HL-60 (cell line): Measurements from ENCODE around the gene SLC17A7.

Experiments used
- DNase-seq, 2 experiments: peaks; one replicate each; pipeline ENCODE4 v3.0.0-alpha.2; 2010 to 2020; ENCODE audit warnings: low read depth in 1 of 2, low spot score in 1 of 2
- H3K27ac ChIP-seq: fragments of 250-450 bp; sonication (Bioruptor Pico); replicated peaks from 2 replicates; pipeline ENCODE4 v1.5.1; 2020; ENCODE audit warnings: mild to moderate bottlenecking, moderate library complexity
- H3K27me3 ChIP-seq: fragments of 250-450 bp; sonication (Bioruptor Pico); 2 replicates; pipeline ENCODE4 v1.5.1; 2021; ENCODE audit warnings: mild to moderate bottlenecking, moderate library complexity; ENCODE audit not compliant: insufficient read depth, poor library complexity, severe bottlenecking
- H3K4me3 ChIP-seq: replicated peaks from 2 replicates; pipeline ENCODE4 v1.5.1; 2011; ENCODE audit warnings: mild to moderate bottlenecking, control low read depth, low read length; ENCODE audit not compliant: insufficient read depth
- GABPA ChIP-seq: IDR thresholded peaks from 2 replicates; pipeline ENCODE4 v1.6.1; 2012; ENCODE audit warnings: low read depth
- POLR2AphosphoS5 ChIP-seq: IDR thresholded peaks from 2 replicates; pipeline ENCODE4 v1.6.1; 2012; ENCODE audit warnings: low read depth
- SPI1 ChIP-seq: IDR thresholded peaks from 2 replicates; pipeline ENCODE4 v1.6.1; 2012; ENCODE audit warnings: low read depth, mild to moderate bottlenecking, borderline replicate concordance
- TF ChIP-seq, protein P1 (sequence below): IDR thresholded peaks from one replicate; pipeline ENCODE4 v1.5.1; 2011; ENCODE audit warnings: low read length, control low read depth, inconsistent platforms; ENCODE audit not compliant: insufficient read depth
- TF ChIP-seq, protein P2 (sequence below): IDR thresholded peaks from 2 replicates; pipeline ENCODE4 v1.6.1; 2012; ENCODE audit warnings: low read depth; ENCODE audit not compliant: insufficient replicate concordance

Gene SLC17A7

DNA sequence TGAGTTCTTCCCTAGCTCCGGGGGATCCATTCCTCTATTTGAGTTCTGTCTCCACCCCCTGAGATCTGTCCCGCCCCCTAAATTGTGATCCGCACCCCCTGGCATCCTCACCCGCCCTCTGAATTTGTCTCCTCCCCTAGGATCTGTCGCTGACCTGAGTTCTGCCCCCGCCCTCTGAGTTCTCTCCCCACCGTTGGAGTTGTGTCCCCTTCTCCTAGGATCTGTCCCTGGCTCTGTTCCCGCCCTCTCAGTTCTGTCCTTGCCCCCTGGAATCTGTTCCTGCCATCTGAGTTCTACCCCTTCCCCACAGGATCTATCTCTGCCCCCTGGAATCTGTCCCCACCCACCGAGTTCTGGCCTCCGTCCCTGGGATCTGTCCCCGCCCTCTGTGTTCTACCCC, 1.0 kb upstream of the SLC17A7 start:
- peaks cover 43% of the 10 kb centered on the region for H3K27me3 ChIP-seq
- H3K4me3 ChIP-seq: peak overlapping the region; percentile 69
- no peak overlapping the region for H3K27ac ChIP-seq
- no peak for DNase-seq
- TF ChIP-seq POLR2AphosphoS5: no peak
- TF ChIP-seq, protein P1, sequence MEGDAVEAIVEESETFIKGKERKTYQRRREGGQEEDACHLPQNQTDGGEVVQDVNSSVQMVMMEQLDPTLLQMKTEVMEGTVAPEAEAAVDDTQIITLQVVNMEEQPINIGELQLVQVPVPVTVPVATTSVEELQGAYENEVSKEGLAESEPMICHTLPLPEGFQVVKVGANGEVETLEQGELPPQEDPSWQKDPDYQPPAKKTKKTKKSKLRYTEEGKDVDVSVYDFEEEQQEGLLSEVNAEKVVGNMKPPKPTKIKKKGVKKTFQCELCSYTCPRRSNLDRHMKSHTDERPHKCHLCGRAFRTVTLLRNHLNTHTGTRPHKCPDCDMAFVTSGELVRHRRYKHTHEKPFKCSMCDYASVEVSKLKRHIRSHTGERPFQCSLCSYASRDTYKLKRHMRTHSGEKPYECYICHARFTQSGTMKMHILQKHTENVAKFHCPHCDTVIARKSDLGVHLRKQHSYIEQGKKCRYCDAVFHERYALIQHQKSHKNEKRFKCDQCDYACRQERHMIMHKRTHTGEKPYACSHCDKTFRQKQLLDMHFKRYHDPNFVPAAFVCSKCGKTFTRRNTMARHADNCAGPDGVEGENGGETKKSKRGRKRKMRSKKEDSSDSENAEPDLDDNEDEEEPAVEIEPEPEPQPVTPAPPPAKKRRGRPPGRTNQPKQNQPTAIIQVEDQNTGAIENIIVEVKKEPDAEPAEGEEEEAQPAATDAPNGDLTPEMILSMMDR: no peak
- TF ChIP-seq, protein P2, sequence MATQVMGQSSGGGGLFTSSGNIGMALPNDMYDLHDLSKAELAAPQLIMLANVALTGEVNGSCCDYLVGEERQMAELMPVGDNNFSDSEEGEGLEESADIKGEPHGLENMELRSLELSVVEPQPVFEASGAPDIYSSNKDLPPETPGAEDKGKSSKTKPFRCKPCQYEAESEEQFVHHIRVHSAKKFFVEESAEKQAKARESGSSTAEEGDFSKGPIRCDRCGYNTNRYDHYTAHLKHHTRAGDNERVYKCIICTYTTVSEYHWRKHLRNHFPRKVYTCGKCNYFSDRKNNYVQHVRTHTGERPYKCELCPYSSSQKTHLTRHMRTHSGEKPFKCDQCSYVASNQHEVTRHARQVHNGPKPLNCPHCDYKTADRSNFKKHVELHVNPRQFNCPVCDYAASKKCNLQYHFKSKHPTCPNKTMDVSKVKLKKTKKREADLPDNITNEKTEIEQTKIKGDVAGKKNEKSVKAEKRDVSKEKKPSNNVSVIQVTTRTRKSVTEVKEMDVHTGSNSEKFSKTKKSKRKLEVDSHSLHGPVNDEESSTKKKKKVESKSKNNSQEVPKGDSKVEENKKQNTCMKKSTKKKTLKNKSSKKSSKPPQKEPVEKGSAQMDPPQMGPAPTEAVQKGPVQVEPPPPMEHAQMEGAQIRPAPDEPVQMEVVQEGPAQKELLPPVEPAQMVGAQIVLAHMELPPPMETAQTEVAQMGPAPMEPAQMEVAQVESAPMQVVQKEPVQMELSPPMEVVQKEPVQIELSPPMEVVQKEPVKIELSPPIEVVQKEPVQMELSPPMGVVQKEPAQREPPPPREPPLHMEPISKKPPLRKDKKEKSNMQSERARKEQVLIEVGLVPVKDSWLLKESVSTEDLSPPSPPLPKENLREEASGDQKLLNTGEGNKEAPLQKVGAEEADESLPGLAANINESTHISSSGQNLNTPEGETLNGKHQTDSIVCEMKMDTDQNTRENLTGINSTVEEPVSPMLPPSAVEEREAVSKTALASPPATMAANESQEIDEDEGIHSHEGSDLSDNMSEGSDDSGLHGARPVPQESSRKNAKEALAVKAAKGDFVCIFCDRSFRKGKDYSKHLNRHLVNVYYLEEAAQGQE: no peak
- TF ChIP-seq SPI1: no peak
- TF ChIP-seq GABPA: no peak

DNA sequence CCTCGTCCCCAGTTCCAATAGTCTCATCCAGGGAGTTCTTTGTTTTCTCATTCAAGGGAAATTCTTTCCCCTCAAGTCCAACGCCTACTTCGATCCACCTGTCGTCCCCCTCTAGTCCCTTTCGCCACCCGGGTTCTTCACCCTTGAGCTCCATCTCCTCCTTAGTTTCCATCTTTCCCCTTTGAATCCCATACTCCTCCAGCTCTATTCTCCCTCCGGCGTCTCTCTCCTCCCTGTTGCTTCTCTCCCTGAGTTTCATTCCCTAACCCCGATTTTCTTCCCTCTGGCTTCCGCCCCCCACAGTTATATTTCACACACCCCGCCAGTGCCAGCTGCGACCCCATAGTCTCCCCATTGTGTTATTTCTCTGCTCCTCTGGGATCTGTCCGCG, 628 bp upstream of the SLC17A7 start:
- H3K27ac ChIP-seq: no peak overlapping the region
- no peak overlapping the region for H3K4me3 ChIP-seq
- no peak for DNase-seq
- no peak for TF ChIP-seq SPI1
- TF ChIP-seq, protein P1: no peak
- no peak for TF ChIP-seq POLR2AphosphoS5
- TF ChIP-seq, protein P2: no peak
- no peak for TF ChIP-seq GABPA
- H3K27me3 ChIP-seq: peaks cover 44% of the 10 kb centered on the region

DNA sequence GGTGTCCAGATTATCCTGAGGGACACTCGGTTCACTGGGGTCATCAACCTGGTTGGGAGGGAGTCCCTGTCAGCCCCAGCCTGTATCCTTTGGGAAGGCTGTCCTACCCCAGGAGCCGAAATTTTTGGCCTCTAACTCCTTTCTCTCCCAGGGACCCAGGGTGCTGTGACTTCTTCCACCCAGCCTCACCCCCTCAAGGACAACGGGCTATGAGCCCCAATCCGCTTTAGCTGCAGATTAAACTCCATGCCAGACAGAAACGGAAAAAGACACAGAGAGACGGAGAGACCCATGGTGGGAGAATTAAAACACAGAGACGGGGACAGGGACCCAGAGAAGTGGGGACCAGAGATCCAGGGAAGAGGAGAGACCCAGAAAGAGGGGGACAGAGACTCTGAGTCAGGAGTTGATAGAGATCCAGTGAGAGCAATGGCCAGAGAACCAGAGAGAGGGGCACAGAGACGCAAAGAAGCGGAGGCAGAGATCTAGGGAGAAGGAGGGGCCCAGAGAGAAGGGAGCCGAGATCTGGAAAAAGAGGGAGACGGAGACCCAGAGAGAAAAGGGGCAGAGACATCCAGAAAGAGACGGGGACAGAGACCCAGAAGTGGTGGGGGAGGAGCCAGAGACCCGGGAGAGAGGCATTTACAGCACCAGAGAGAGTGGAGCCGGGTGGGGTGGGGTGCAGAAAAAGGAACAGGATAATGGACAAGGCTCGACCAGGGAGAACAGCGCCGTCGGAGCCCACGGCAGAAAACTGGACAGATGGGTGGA, 703 bp downstream of the SLC17A7 start:
- TF ChIP-seq GABPA (no peak), POLR2AphosphoS5 (no peak)
- TF ChIP-seq, protein P1: no peak
- Histone ChIP-seq H3K4me3 (no peak overlapping the region), H3K27me3 (peaks cover 52% of the 10 kb centered on the region), H3K27ac (no peak overlapping the region)
- DNase-seq: no peak

DNA sequence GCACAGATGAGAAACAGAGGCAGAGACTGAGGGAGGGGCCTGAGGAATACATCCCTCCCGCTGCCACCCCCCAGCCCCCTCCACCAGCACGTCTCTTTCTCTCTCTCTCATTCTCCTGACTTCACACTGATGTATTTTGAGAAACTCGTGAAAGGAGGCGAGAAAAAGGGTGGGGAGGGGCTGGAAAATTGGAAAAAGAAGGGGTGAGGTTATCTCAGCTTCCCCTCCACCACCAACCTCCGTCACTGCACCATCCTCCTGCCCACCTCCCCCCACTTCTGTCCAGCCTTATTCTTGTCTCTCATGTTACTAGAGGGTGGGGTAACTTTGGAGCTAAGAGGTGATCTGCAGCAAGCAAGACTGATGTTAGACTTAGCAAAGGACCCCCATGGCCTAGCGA, 1.5 kb downstream of the SLC17A7 start:
- Histone ChIP-seq H3K27ac (no peak overlapping the region), H3K4me3 (no peak overlapping the region), H3K27me3 (peaks cover 57% of the 10 kb centered on the region)
- DNase-seq: no peak
- TF ChIP-seq GABPA (no peak), POLR2AphosphoS5 (no peak), SPI1 (no peak)
- TF ChIP-seq, protein P1: no peak
- TF ChIP-seq, protein P2: no peak
